Cortex of kidney (tissue), 1 donor: ENCODE results near the gene TSPAN11.

Experiments used
- DNase-seq: peaks from one replicate; lab custom pipeline; 2025; lab: John Stamatoyannopoulos, UW

TSPAN11 gene

GRCh38 chr12:30911207-30911606 lies 15.3 kb upstream of the TSPAN11 start:
- DNase-seq = no peak

- DNase-seq = no peak
These were observed 13.2 kb upstream of the TSPAN11 start for GRCh38 chr12:30913323-30913722.

- no peak for DNase-seq
These were observed 11.5 kb upstream of the TSPAN11 start for GRCh38 chr12:30914986-30915591.

- no peak for DNase-seq
These were observed 3.5 kb upstream of the TSPAN11 start for GRCh38 chr12:30923057-30923456.

- DNase-seq = no peak
These were observed 823 bp upstream of the TSPAN11 start for GRCh38 chr12:30925607-30926242.

GRCh38 chr12:30927222-30927611 lies 669 bp downstream of the TSPAN11 start:
- no peak for DNase-seq

- no peak for DNase-seq
These were observed 2.1 kb downstream of the TSPAN11 start for GRCh38 chr12:30928356-30929244.

GRCh38 chr12:30930238-30930637 lies 3.7 kb downstream of the TSPAN11 start:
- no peak for DNase-seq

GRCh38 chr12:30930641-30931040 lies 4.1 kb downstream of the TSPAN11 start:
- DNase-seq = no peak

GRCh38 chr12:30932881-30933280 lies 6.3 kb downstream of the TSPAN11 start:
- no peak for DNase-seq

GRCh38 chr12:30934811-30935210 lies 8.3 kb downstream of the TSPAN11 start:
- no peak for DNase-seq

GRCh38 chr12:30936036-30936435 lies 9.5 kb downstream of the TSPAN11 start:
- no peak for DNase-seq

- no peak for DNase-seq
These were observed 12.7 kb downstream of the TSPAN11 start for GRCh38 chr12:30939234-30939633.

GRCh38 chr12:30942486-30942885 lies 15.9 kb downstream of the TSPAN11 start:
- no peak for DNase-seq

- DNase-seq = no peak
These were observed 16.4 kb downstream of the TSPAN11 start for GRCh38 chr12:30942936-30943335.

GRCh38 chr12:30945443-30946164 lies 19.1 kb downstream of the TSPAN11 start:
- DNase-seq = no peak

- no peak for DNase-seq
These were observed 25.5 kb downstream of the TSPAN11 start for GRCh38 chr12:30952015-30952414.

- DNase-seq = no peak
These were observed 26.7 kb downstream of the TSPAN11 start for GRCh38 chr12:30953257-30953656.

- DNase-seq = no peak
These were observed 27.6 kb downstream of the TSPAN11 start for GRCh38 chr12:30953951-30954751.

- no peak for DNase-seq
These were observed 28.7 kb downstream of the TSPAN11 start for GRCh38 chr12:30955214-30955613.

GRCh38 chr12:30959110-30959710 lies 32.7 kb downstream of the TSPAN11 start:
- DNase-seq = no peak
